ENCODE measurements around the gene ZNF483.

GRCh38 chr9:111484572-111484894 lies 40.4 kb upstream of the ZNF483 start:
- TF ChIP-seq YY1 (IDR thresholded peaks at IDR 0.05; ENCODE audit: low read depth) (no peak), POLR2AphosphoS5 (IDR thresholded peaks at IDR 0.05; ENCODE audit: low read depth, low read length) (no peak), TEAD4 (IDR thresholded peaks at IDR 0.05; ENCODE audit: borderline replicate concordance, insufficient read depth) (no peak), EZH2phosphoT487 (IDR thresholded peaks at IDR 0.05; ENCODE audit: borderline replicate concordance, low read depth) (no peak), EP300 (IDR thresholded peaks at IDR 0.05; ENCODE audit: borderline replicate concordance in 1 of 2, low read depth in 1 of 2, low read length in 1 of 2) (no peak)
- TF ChIP-seq, protein P1, sequence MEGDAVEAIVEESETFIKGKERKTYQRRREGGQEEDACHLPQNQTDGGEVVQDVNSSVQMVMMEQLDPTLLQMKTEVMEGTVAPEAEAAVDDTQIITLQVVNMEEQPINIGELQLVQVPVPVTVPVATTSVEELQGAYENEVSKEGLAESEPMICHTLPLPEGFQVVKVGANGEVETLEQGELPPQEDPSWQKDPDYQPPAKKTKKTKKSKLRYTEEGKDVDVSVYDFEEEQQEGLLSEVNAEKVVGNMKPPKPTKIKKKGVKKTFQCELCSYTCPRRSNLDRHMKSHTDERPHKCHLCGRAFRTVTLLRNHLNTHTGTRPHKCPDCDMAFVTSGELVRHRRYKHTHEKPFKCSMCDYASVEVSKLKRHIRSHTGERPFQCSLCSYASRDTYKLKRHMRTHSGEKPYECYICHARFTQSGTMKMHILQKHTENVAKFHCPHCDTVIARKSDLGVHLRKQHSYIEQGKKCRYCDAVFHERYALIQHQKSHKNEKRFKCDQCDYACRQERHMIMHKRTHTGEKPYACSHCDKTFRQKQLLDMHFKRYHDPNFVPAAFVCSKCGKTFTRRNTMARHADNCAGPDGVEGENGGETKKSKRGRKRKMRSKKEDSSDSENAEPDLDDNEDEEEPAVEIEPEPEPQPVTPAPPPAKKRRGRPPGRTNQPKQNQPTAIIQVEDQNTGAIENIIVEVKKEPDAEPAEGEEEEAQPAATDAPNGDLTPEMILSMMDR (IDR thresholded peaks at IDR 0.05), result no peak
- TF ChIP-seq, protein P2, sequence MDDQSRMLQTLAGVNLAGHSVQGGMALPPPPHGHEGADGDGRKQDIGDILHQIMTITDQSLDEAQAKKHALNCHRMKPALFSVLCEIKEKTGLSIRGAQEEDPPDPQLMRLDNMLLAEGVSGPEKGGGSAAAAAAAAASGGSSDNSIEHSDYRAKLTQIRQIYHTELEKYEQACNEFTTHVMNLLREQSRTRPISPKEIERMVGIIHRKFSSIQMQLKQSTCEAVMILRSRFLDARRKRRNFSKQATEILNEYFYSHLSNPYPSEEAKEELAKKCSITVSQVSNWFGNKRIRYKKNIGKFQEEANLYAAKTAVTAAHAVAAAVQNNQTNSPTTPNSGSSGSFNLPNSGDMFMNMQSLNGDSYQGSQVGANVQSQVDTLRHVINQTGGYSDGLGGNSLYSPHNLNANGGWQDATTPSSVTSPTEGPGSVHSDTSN (IDR thresholded peaks at IDR 0.05), result no peak
